ENCODE data around the gene RAX.

RAX gene

GRCh38 chr18:59220164-59220783 is 53.0 kb downstream of the RAX start:
- H3K36me3 Mint-ChIP-seq (ENCODE audit: low read depth) = no peaks in the 10 kb centered on the region
- H3K27ac Mint-ChIP-seq = no peak overlapping the region
- no peaks in the 10 kb centered on the region for H3K9me3 Mint-ChIP-seq
- no peaks in the 10 kb centered on the region for H3K4me1 Mint-ChIP-seq (ENCODE audit: low read depth)
- H3K27me3 Mint-ChIP-seq = peaks cover 57% of the 10 kb centered on the region
- H3K4me3 Mint-ChIP-seq = no peak overlapping the region
- intact Hi-C loops (cut with micrococcal nuclease) = no loop called here

- H3K4me3 Mint-ChIP-seq = no peak within 1 kb of the TSS
- peaks cover 57% of the 10 kb centered on the region for H3K27me3 Mint-ChIP-seq
- H3K9me3 Mint-ChIP-seq = no peaks in the 10 kb centered on the region
These were observed 53.5 kb downstream of the RAX start, which contains the start of gene GRP for GRCh38 chr18:59219672-59220163. GRP (plus strand) TSS chr18:59220158; CDS start chr18:59220266, 108 bp downstream.

GRCh38 chr18:59218018-59218417 is 55.2 kb downstream of the RAX start:
- Mint-ChIP-seq H3K36me3 (ENCODE audit: low read depth) (no peaks in the 10 kb centered on the region), H3K27me3 (peaks cover 55% of the 10 kb centered on the region), H3K9me3 (no peaks in the 10 kb centered on the region), H3K4me3 (no peak overlapping the region), H3K4me1 (ENCODE audit: low read depth) (no peaks in the 10 kb centered on the region), H3K27ac (no peak overlapping the region)
- intact Hi-C loops (cut with micrococcal nuclease) = no loop called here

More at GRCh38 chr18:59219672-59220163, 53.5 kb downstream of the RAX start, which contains the start of gene GRP:
- Mint-ChIP-seq H3K4me1 (ENCODE audit: low read depth) (no peaks in the 10 kb centered on the region), H3K36me3 (ENCODE audit: low read depth) (no peaks in the 10 kb centered on the region), H3K27ac (no peak within 1 kb of the TSS)
- intact Hi-C loops (cut with micrococcal nuclease) = no loop called here
